Natural killer cell (primary cell): ENCODE measurements around the gene CLIC5. TPM values are rescaled to one million over a fixed set of nuclear protein-coding genes. Genes with fewer than 3 reads are reported as not detected.

ENCODE experiments used
- ATAC-seq, 3 donors: fragments of 150-1000 bp in 2 of 3; fragments of 200-7000 bp in 1 of 3; cut with Tn5 transposase; 1 replicate in 1 of 3; 2 replicates in 2 of 3; pipeline ENCODE4 v1.10.0; 2021; ENCODE audit warnings: mild to moderate bottlenecking in 2 of 3, moderate library complexity in 2 of 3
- DNase-seq, 2 donors: peaks; one replicate each; pipeline versions ENCODE4 v3.0.0 to v3.0.0-alpha.2; 2013 to 2021; ENCODE audit warnings: mixed read lengths in 1 of 2
- H3K27ac ChIP-seq: one replicate; pipeline ENCODE4 v1.5.1; 2013; ENCODE audit warnings: mild to moderate bottlenecking, low read length
- H3K27me3 ChIP-seq: one replicate; pipeline ENCODE4 v1.6.1; 2013; ENCODE audit warnings: low read length; ENCODE audit not compliant: control insufficient read depth, insufficient read depth
- H3K36me3 ChIP-seq: one replicate; pipeline ENCODE4 v1.6.1; 2013; ENCODE audit warnings: low read length; ENCODE audit not compliant: control insufficient read depth, insufficient read depth
- H3K4me1 ChIP-seq: one replicate; pipeline ENCODE4 v1.6.1; 2013; ENCODE audit warnings: low read length; ENCODE audit not compliant: control insufficient read depth, insufficient read depth
- H3K4me3 ChIP-seq: one replicate; pipeline ENCODE4 v1.5.1; 2013; ENCODE audit warnings: low read length
- H3K9me3 ChIP-seq: one replicate; pipeline ENCODE4 v1.6.1; 2013; ENCODE audit warnings: low read length; ENCODE audit not compliant: control insufficient read depth, insufficient read depth
- H3K27ac Mint-ChIP-seq, 2 donors: one replicate each; pipeline ENCODE4 v1.8.0; 2022; ENCODE audit warnings: mild to moderate bottlenecking in 2 of 2, mixed read lengths in 2 of 2, moderate library complexity in 1 of 2
- H3K27me3 Mint-ChIP-seq, 2 donors: one replicate each; pipeline ENCODE4 v1.8.0; 2022; ENCODE audit warnings: low read depth in 2 of 2, mixed read lengths in 2 of 2
- H3K36me3 Mint-ChIP-seq: one replicate; pipeline ENCODE4 v1.8.0; 2022; ENCODE audit warnings: mixed read lengths
- H3K4me1 Mint-ChIP-seq, 2 donors: one replicate each; pipeline ENCODE4 v1.8.0; 2022; ENCODE audit warnings: mixed read lengths in 2 of 2
- H3K4me3 Mint-ChIP-seq: one replicate; pipeline ENCODE4 v1.8.0; 2022; ENCODE audit warnings: mild to moderate bottlenecking, moderate library complexity, mixed read lengths
- H3K9me3 Mint-ChIP-seq, 2 donors: one replicate each; pipeline ENCODE4 v1.8.0; 2022; ENCODE audit warnings: mixed read lengths in 2 of 2
- WGBS: methylation state at CpG from one replicate; pipeline ENCODE4 v1.1.7; 2013; ENCODE audit warnings: missing lambda C conversion rate; ENCODE audit not compliant: insufficient coverage; 5-methylcytosine and 5-hydroxymethylcytosine counted together
- intact Hi-C: fragments of 100-400 bp; cut with micrococcal nuclease; formaldehyde crosslinking; loops from one replicate; pipeline ENCODE4 v1.14.2; 2022
- total RNA-seq, 4 donors: library from RNA; stranded (reverse); fragments of 120-200 nt in 1 of 4; gene quantifications; one replicate each; pipeline versions ENCODE4 v1.2.3 to v1.2.4, GENCODE V29; 2013 to 2022
- TF ChIP-seq, protein P1 (sequence below): fragments of 200-600 bp; IDR thresholded peaks from one replicate; pipeline ENCODE4 v1.8.0; 2022; ENCODE audit warnings: antibody characterized with exemption

Gene CLIC5
- total RNA-seq, 3 donors from 2014 or later (not counting 1 experiment from before 2014, with no cell fraction given): 0.52 to 1.7 (median 1.4) TPM

DNA sequence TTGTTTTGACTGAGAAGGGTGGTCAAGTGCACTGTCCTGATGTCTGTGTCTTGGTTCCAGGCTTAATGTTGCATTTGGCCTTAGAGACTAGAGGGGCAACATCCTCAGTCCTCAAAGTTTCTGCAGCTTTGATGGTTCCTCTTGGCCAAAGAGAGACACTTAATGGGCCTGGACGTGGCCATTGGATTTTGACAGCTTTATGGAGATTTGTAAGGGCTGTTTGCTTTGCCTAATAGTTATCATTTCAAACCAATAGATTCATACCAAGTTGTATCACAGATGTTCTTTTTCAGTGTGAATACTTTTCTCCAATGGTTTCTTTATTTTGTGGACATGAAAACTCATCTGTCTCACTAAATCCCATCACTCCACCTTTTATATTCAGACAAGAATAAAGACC lies 45.8 kb upstream of the CLIC5 start:
- no peak for DNase-seq
- intact Hi-C loops: no loop called here
- Mint-ChIP-seq H3K9me3 (no peaks in the 10 kb centered on the region), H3K4me1 (peaks cover 5 to 6% of the 10 kb centered on the region in 2 donors), H3K27ac (no peak overlapping the region), H3K36me3 (no peaks in the 10 kb centered on the region), H3K27me3 (peaks cover 16 to 18% of the 10 kb centered on the region in 2 donors), H3K4me3 (no peak overlapping the region)
- Histone ChIP-seq H3K27me3 (peaks cover 7% of the 10 kb centered on the region), H3K4me3 (no peak overlapping the region), H3K36me3 (no peaks in the 10 kb centered on the region), H3K9me3 (no peaks in the 10 kb centered on the region), H3K4me1 (peaks cover 4% of the 10 kb centered on the region), H3K27ac (peak overlapping the region; percentile 5)
- WGBS: 86% methylated on average over 1 of the region's 1 CpG
- ATAC-seq: no peak
- TF ChIP-seq, protein P1, sequence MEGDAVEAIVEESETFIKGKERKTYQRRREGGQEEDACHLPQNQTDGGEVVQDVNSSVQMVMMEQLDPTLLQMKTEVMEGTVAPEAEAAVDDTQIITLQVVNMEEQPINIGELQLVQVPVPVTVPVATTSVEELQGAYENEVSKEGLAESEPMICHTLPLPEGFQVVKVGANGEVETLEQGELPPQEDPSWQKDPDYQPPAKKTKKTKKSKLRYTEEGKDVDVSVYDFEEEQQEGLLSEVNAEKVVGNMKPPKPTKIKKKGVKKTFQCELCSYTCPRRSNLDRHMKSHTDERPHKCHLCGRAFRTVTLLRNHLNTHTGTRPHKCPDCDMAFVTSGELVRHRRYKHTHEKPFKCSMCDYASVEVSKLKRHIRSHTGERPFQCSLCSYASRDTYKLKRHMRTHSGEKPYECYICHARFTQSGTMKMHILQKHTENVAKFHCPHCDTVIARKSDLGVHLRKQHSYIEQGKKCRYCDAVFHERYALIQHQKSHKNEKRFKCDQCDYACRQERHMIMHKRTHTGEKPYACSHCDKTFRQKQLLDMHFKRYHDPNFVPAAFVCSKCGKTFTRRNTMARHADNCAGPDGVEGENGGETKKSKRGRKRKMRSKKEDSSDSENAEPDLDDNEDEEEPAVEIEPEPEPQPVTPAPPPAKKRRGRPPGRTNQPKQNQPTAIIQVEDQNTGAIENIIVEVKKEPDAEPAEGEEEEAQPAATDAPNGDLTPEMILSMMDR: no peak

DNA sequence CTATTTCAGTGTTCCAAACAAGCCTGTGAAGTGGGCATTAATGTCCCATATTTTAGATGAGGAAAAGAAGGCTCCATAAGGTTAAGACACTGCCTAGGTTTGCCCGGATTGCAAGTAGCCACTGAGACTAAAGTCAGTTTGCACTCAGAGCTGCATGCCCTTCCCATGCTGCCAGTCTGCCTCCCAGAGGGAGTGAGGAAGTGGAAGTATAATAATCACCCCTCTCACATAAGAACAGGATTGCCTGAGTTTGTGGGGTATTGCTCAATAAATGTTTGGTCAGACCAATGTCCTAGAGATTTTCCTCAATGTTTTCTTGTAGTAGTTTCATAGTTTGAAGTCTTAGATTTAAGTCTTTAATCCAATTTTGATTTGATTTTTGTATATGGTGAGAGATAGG lies 43.9 kb upstream of the CLIC5 start:
- Mint-ChIP-seq H3K9me3 (no peaks in the 10 kb centered on the region), H3K4me1 (peaks cover 5 to 6% of the 10 kb centered on the region in 2 donors), H3K27me3 (peaks cover 16 to 26% of the 10 kb centered on the region in 2 donors), H3K36me3 (no peaks in the 10 kb centered on the region), H3K27ac (no peak overlapping the region), H3K4me3 (no peak overlapping the region)
- Histone ChIP-seq H3K27me3 (peaks cover 7% of the 10 kb centered on the region), H3K4me3 (no peak overlapping the region), H3K27ac (no peak overlapping the region), H3K9me3 (no peaks in the 10 kb centered on the region), H3K4me1 (peaks cover 4% of the 10 kb centered on the region), H3K36me3 (no peaks in the 10 kb centered on the region)
- ATAC-seq: no peak
- TF ChIP-seq, protein P1: no peak
- intact Hi-C loops: no loop called here
- WGBS: 85% methylated on average over 1 of the region's 1 CpG
- no peak for DNase-seq

DNA sequence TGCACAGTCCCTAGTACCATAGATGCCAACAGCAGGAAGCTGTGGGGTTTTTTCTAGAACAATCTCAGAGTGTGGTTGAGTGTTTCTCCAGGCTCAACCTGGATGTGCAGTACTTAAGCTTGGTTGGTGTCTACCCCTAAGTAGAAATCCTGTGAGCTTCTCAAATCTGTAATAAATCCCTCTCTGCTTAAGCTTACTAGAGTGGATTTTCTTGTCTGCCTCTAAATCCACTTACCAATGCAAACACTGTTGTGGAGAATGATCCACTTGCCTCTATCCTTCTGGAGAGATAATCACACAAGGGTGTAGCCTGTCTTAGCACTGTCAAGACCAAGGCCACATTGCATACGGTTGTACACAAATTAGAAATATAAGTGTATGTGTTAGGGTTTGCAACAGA lies 43.3 kb upstream of the CLIC5 start:
- TF ChIP-seq, protein P1: no peak
- WGBS: 83% methylated on average over 1 of the region's 1 CpG
- Mint-ChIP-seq H3K9me3 (no peaks in the 10 kb centered on the region), H3K4me3 (no peak overlapping the region), H3K36me3 (no peaks in the 10 kb centered on the region), H3K27ac (no peak overlapping the region), H3K27me3 (peaks cover 19 to 26% of the 10 kb centered on the region in 2 donors), H3K4me1 (peaks cover 6 to 11% of the 10 kb centered on the region in 2 donors)
- peaks cover 7% of the 10 kb centered on the region for H3K27me3 ChIP-seq
- intact Hi-C loops: no loop called here
- no peak for DNase-seq
- H3K9me3 ChIP-seq: no peaks in the 10 kb centered on the region
- H3K36me3 ChIP-seq: no peaks in the 10 kb centered on the region
- no peak overlapping the region for H3K27ac ChIP-seq
- no peak for ATAC-seq
- peaks cover 4% of the 10 kb centered on the region for H3K4me1 ChIP-seq
- H3K4me3 ChIP-seq: no peak overlapping the region

DNA sequence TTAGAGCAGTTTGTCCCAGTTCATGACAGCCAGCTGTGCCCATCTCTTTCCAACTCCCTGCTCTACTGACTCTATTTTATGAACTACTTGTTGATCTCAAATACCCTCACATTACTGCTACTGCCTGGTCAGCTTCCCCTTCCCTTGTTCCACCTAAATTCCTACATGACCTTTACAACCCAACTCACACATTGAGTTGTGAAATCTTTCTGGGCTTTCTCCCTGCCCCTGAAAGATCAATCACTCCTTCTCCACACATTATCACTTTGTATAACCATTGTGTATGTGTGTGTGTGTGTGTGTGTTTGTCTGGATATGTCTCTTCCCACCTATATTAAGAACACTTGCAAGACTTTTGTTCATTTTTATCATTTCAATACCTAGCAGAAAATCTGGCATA lies 42.1 kb upstream of the CLIC5 start:
- DNase-seq: no peak
- TF ChIP-seq, protein P1: no peak
- no peak overlapping the region for H3K27ac Mint-ChIP-seq
- H3K36me3 ChIP-seq: no peaks in the 10 kb centered on the region
- H3K4me3 Mint-ChIP-seq: no peak overlapping the region
- H3K9me3 Mint-ChIP-seq: no peaks in the 10 kb centered on the region
- no peaks in the 10 kb centered on the region for H3K9me3 ChIP-seq
- H3K27me3 ChIP-seq: peaks cover 4% of the 10 kb centered on the region
- peaks cover 6 to 11% of the 10 kb centered on the region in 2 donors for H3K4me1 Mint-ChIP-seq
- H3K36me3 Mint-ChIP-seq: no peaks in the 10 kb centered on the region
- peaks cover 18 to 26% of the 10 kb centered on the region in 2 donors for H3K27me3 Mint-ChIP-seq
- intact Hi-C loops: no loop called here
- ATAC-seq: no peak
- peaks cover 4% of the 10 kb centered on the region for H3K4me1 ChIP-seq
- no peak overlapping the region for H3K27ac ChIP-seq
- H3K4me3 ChIP-seq: no peak overlapping the region
